HG02981 (cell line): ENCODE measurements around the gene WFDC11.

ENCODE experiments used
- ATAC-seq: cut with Tn5 transposase; IDR thresholded peaks from one replicate; pipeline ENCODE4 v1.9.1; 2021; ENCODE audit warnings: mild to moderate bottlenecking, moderate library complexity; ENCODE audit not compliant: unreplicated experiment

Gene WFDC11

DNA sequence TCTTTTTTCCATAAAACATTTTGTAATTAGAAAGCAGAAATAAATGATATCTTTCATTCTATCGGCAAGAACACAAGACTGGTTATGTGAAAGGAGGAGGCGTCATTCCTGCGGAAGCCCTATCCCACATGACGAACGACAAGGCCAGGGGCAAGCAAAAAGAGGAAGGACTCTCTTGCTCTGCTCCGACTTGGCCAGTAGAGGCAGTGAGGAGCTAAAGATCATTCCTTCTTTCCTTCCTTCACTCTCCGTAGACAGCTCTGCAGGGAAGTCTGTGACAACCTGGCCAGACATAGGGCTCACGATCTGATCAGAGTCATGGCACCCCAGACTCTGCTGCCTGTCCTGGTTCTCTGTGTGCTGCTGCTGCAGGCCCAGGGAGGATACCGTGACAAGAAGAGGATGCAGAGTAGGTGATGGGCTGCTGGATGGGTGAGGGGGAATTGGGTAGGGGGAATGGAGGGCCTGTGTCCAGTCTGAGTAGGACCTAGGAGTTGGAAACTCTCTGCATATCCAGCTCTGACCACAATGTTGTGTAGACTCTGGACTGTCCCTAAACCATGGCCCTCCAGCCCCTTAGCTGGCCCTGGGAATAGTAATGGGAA, 40.4 kb downstream of the WFDC11 start, which contains the start of gene WFDC10A:
Gene WFDC10A, plus strand, starts transcription at position 244 of the 605 bp plus-strand sequence. Its CDS starts 75 bp downstream, at position 319.
- ATAC-seq, result peak; percentile 67

DNA sequence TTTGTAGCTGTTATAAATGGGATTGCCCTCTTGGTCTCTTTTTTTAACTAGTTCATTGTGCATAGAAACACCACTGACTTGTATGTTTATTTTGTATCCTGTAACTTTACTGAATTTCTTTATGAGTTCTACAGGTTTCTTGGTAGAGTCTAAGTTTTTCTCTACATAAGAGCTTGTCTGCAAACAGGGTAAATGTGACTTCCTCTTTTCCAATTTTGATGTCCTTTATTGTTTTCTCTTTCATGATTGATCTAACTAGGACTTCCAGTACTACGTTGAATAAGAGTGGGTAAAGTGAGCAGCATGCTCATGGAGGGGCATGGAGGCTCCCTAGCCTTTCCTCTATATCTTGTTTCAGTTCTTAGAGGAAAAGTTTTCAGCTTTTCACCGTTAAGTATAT, 43.5 kb downstream of the WFDC11 start:
- no peak for ATAC-seq

DNA sequence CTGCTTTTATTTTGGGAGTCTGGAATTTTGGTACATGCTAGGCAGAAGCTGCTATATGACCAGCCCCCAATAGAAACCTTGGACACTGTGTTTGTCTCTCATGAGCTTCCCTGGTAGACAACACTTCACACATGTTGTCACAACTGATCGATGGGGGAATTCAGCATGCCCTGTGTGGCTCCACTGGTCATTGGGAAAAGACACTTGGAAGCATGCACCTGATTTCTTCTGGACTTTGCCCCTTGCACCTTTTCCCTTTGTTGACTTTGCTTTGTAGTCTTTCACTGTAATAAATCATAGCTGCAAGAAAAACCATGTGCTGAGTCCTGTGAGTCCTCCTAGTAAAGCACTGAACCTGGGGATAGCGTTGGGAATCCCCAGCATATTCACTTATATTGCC, 48.4 kb downstream of the WFDC11 start:
- ATAC-seq, result no peak

DNA sequence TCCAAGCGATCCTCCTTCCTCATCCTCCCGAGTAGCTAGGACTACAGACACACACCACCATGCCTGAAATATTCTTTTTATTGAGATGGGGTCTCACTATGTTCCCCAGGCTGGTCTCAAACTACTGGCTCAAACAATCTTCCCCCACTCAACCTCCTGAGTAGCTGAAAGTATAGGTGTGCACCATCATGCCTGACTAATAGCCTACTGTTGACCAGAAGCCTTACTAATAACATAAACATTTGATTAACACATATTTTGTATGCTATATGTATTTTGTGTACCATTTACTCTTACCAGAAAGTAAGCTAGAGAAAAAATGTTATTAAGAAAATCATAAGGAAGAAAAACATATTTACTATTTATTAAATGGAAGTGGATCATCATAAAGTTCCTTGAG, 52.4 kb downstream of the WFDC11 start:
- ATAC-seq, result no peak

DNA sequence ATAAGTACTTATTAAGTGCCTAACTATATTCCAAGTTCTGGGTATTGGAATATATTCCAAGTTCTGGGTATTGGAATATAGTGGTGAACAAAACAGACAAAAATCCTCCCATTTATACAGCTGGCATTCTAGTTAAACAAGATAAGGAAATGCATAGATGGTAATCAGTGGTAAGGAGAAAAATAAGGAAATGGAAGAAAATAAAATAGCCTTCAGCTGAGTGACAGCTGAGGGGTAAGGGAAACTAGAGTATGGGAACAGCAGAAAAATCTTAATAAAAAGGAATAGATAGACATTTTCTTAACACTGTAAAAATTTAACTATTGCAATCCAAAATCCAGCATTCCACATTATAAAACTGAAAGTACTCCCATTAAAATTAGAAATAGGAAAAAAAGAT, 57.7 kb downstream of the WFDC11 start:
- ATAC-seq, result no peak

DNA sequence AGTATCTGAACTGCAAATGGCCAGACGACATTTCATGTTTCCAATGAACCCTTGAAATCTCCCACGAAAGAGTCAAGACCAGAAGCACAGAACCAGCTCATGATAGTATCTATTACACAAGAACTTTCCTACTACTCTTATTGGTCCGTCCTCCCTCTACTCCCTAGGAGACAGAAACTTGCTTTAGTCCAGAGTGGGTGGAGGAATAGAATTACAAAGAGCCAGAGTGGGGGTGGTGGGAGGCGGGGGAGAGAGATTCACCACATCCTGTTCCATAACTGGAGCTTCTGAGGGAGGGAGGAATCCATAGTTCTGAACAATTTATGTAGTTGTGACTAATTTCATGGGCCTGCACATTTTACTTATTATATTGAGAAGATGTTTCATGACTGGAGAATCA, 59.0 kb downstream of the WFDC11 start:
- ATAC-seq, result no peak

DNA sequence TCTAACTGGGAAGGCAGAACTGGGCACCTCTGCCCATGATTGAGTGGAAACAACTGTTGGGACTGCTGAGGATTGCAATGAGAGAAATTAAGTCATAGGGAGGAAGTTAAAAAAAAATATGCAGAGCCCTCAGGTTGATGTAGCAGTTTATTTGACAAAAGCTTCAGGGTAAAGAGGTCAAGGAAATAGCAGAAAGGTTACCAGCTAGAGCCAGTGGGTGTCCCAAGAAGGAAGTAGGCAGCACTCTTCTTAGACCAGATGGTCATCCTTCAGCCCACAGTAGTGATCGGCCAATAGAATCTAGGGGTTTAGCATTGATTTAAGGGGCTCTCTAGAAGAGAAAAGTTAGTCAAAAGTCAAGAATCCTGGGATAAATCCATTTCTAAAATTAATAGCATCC, 62.2 kb downstream of the WFDC11 start:
- ATAC-seq, result no peak
